ENCODE data around the gene RETREG1. TPM values are rescaled to one million over a fixed set of nuclear protein-coding genes. Genes with fewer than 3 reads are reported as not detected.

Gene RETREG1
- total and polyA plus RNA-seq, 11 donors = 24.5 to 219 (median 169) TPM

- H3K36me3 ChIP-seq = no peaks in the 10 kb centered on the region
- H3K27me3 ChIP-seq = no peaks in the 10 kb centered on the region
- intact Hi-C loops (cut with DNase I) = no loop called here
- WGBS, 4 donors = 71 to 83% (median 78%) methylated on average over 4 of the region's 4 CpGs
- no peak for ATAC-seq
- peaks cover 0 to 64% (median 15%) of the 10 kb centered on the region in 12 donors for H3K4me1 ChIP-seq
- TF ChIP-seq POLR2A (IDR thresholded peaks at IDR 0.05) = no peak
- TF ChIP-seq CTCF (IDR thresholded peaks at IDR 0.05) = no peak
- no peak overlapping the region for H3K4me3 ChIP-seq
- no peaks in the 10 kb centered on the region for H3K9me3 ChIP-seq
- DNase-seq = no peak
- H3K27ac ChIP-seq = peak overlapping the region in 9 of 12 donors; percentile 10 to 95 (median 27)
Observed at GRCh38 chr5:16536818-16537217, 80.0 kb downstream of the RETREG1 start.

GRCh38 chr5:16536246-16536645, 80.6 kb downstream of the RETREG1 start:
- intact Hi-C loops (cut with DNase I) = no loop called here
- H3K27ac ChIP-seq = peak overlapping the region in 11 of 12 donors; percentile 10 to 95 (median 27)
- 36 to 45% (median 41%) methylated on average over 6 of the region's 6 CpGs for WGBS, 4 donors

GRCh38 chr5:16534280-16534679, 82.5 kb downstream of the RETREG1 start:
- peak; percentile 83 to 95 (median 90) for ATAC-seq
- Histone ChIP-seq H3K9me3 (no peaks in the 10 kb centered on the region), H3K4me1 (peaks cover 0 to 70% (median 9%) of the 10 kb centered on the region in 12 donors), H3K27me3 (no peaks in the 10 kb centered on the region), H3K36me3 (no peaks in the 10 kb centered on the region), H3K27ac (peak overlapping the region in 9 of 12 donors; percentile 19 to 95 (median 44)), H3K4me3 (no peak overlapping the region)
- TF ChIP-seq CTCF (IDR thresholded peaks at IDR 0.05) (no peak), POLR2A (IDR thresholded peaks at IDR 0.05) (peak in 1 of 2 donors; percentile 17)
- intact Hi-C loops (cut with DNase I) = loop anchor here in 1 of 10 donors (2.0 kb wide), 1 partner anchor 25 kb away; no protein-coding TSS in a partner anchor
- WGBS, 4 donors = 43 to 56% (median 48%) methylated on average over 1 of the region's 1 CpG
- DNase-seq = peak in 3 of 5 donors; percentile 49 to 69 (median 67)

More at GRCh38 chr5:16536246-16536645, 80.6 kb downstream of the RETREG1 start:
- Histone ChIP-seq H3K36me3 (no peaks in the 10 kb centered on the region), H3K27me3 (no peaks in the 10 kb centered on the region), H3K9me3 (no peaks in the 10 kb centered on the region), H3K4me1 (peaks cover 0 to 66% (median 17%) of the 10 kb centered on the region in 12 donors), H3K4me3 (no peak overlapping the region)
- no peak for TF ChIP-seq CTCF (IDR thresholded peaks at IDR 0.05)
- no peak for TF ChIP-seq POLR2A (IDR thresholded peaks at IDR 0.05)
- DNase-seq (peak in 1 of 5 donors; percentile 41), ATAC-seq (no peak)

- Histone ChIP-seq H3K4me1 (peaks cover 0 to 50% (median 6%) of the 10 kb centered on the region in 12 donors), H3K27ac (peak overlapping the region in 11 of 12 donors; percentile 11 to 83 (median 45)), H3K4me3 (no peak overlapping the region), H3K36me3 (no peaks in the 10 kb centered on the region), H3K27me3 (no peaks in the 10 kb centered on the region), H3K9me3 (no peaks in the 10 kb centered on the region)
- intact Hi-C loops (cut with DNase I) = no loop called here
- ATAC-seq = peak in 3 of 4 donors; percentile 4 to 20 (median 10)
- WGBS, 4 donors = 37 to 53% (median 44%) methylated on average over 4 of the region's 4 CpGs
- no peak for DNase-seq
- TF ChIP-seq POLR2A (IDR thresholded peaks at IDR 0.05) = no peak
- TF ChIP-seq CTCF (IDR thresholded peaks at IDR 0.05) = no peak
Observed at GRCh38 chr5:16531063-16531648, 85.6 kb downstream of the RETREG1 start.

All from heart left ventricle (tissue), 16 donors.